ENCODE measurements around the gene TNIK. TPM values are rescaled to one million over a fixed set of nuclear protein-coding genes. Genes with fewer than 3 reads are reported as not detected.

The TNIK gene
- total RNA-seq, 1 experiment from 2014 or later: not detected

DNA sequence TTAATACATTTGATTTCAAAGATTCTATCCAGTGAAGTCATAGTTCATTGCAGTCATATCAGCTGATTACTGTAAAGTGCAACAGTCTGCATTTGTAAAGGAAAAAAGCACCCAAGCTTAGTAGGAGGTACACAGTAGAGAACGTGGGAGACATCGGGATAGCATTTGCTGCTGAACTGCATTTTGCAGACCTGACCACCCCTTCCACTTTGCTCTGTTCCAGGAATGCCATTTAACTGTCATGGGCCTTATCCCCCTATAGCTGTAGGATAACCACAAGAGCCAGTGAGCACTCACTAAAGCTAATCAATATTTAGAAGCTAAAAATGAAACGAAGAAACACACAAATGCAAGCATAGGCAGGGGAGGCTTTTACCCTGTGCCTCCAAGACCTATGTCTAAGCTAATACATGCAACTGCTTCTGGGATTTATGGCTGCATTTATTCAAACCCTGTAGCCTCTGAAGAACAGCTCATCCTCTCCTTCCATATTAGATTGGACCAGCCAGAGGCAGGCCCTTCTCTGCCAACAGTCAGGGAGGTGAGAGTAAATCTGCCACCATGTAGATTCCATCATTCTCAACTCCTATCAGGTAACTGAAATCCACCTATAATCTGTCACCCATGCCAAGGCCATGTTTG lies 23.0 kb downstream of the TNIK start:
- no peaks in the 10 kb centered on the region for H3K4me1 ChIP-seq (ENCODE audit: low read length)
- no peak overlapping the region for H3K4me2 ChIP-seq (ENCODE audit: low read depth, low read length, poor library complexity, severe bottlenecking)

DNA sequence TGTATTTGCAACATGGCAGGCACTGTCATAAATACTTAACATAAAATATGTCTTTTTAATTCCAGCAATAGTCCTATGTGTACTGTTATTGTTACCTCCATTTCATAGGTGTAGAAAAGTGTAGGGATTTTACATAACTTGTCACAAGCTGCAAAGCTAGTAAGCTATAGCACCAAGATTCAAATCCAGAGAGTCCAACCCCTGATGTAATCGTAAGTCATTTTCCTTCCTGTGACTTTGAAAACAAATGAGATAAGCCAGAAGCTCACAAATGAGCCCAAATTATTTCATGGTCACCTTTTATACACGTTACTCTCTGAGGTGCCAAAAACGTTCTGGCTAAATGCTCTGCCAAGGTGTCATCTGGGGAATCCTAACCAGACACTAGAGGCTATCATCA lies 23.8 kb downstream of the TNIK start:
- Histone ChIP-seq H3K27me3 (ENCODE audit: low read length) (no peaks in the 10 kb centered on the region), H3K9me2 (replicated peaks; ENCODE audit: insufficient read depth, low read length) (no peaks in the 10 kb centered on the region), H4K20me1 (ENCODE audit: insufficient read depth, low read depth, low read length) (no peaks in the 10 kb centered on the region), H3K36me3 (ENCODE audit: insufficient read depth, low read length) (no peaks in the 10 kb centered on the region), H3K4me3 (ENCODE audit: low read length) (no peak overlapping the region), H3K4me2 (ENCODE audit: low read depth, low read length, poor library complexity, severe bottlenecking) (no peak overlapping the region), H3K9me3 (ENCODE audit: low read length) (no peaks in the 10 kb centered on the region), H3K27ac (ENCODE audit: low read length) (no peak overlapping the region), H3K79me2 (ENCODE audit: low read length) (no peaks in the 10 kb centered on the region), H3K4me1 (ENCODE audit: low read length) (no peaks in the 10 kb centered on the region), H2AFZ (ENCODE audit: low read length) (no peak overlapping the region), H3K9ac (ENCODE audit: low read length) (no peak overlapping the region)
- DNase-seq: no peak

More for the DNA sequence above, 23.0 kb downstream of the TNIK start:
- DNase-seq: no peak
- Histone ChIP-seq H3K4me3 (ENCODE audit: low read length) (no peak overlapping the region), H3K27me3 (ENCODE audit: low read length) (no peaks in the 10 kb centered on the region), H2AFZ (ENCODE audit: low read length) (no peak overlapping the region), H3K79me2 (ENCODE audit: low read length) (no peaks in the 10 kb centered on the region), H3K36me3 (ENCODE audit: insufficient read depth, low read length) (no peaks in the 10 kb centered on the region), H3K9me3 (ENCODE audit: low read length) (no peaks in the 10 kb centered on the region), H3K9ac (ENCODE audit: low read length) (no peak overlapping the region), H3K9me2 (replicated peaks; ENCODE audit: insufficient read depth, low read length) (no peaks in the 10 kb centered on the region), H3K27ac (ENCODE audit: low read length) (no peak overlapping the region), H4K20me1 (ENCODE audit: insufficient read depth, low read depth, low read length) (no peaks in the 10 kb centered on the region)

DNA sequence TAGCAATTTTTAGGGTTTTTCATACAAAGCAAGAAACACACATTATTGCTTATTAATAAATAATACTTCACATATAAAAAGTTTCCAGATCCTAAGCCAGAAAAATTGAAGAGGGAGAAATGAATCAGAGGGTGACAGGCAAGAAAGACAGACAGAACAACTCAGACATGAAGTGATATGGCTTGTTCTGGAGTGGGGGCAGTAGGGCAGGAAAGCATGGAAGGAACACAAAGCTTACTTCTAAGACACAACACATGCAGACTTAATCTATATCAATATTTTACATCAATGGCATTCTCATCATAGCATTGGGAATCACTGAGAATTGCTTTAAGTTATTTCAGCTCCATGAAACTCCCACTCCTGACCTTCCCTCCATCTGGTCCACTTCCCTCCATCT lies 24.4 kb downstream of the TNIK start:
- no peak overlapping the region for H3K9ac ChIP-seq (ENCODE audit: low read length)
- no peak overlapping the region for H3K27ac ChIP-seq (ENCODE audit: low read length)
- H3K4me3 ChIP-seq (ENCODE audit: low read length): no peak overlapping the region
- DNase-seq: no peak
- H3K4me2 ChIP-seq (ENCODE audit: low read depth, low read length, poor library complexity, severe bottlenecking): no peak overlapping the region
- H4K20me1 ChIP-seq (ENCODE audit: insufficient read depth, low read depth, low read length): no peaks in the 10 kb centered on the region
- no peaks in the 10 kb centered on the region for H3K79me2 ChIP-seq (ENCODE audit: low read length)
- H2AFZ ChIP-seq (ENCODE audit: low read length): no peak overlapping the region
- H3K4me1 ChIP-seq (ENCODE audit: low read length): no peaks in the 10 kb centered on the region
- H3K9me2 ChIP-seq (replicated peaks; ENCODE audit: insufficient read depth, low read length): no peaks in the 10 kb centered on the region
- no peaks in the 10 kb centered on the region for H3K9me3 ChIP-seq (ENCODE audit: low read length)
- H3K36me3 ChIP-seq (ENCODE audit: insufficient read depth, low read length): no peaks in the 10 kb centered on the region
- H3K27me3 ChIP-seq (ENCODE audit: low read length): no peaks in the 10 kb centered on the region

- H3K27ac ChIP-seq (ENCODE audit: low read length): no peak overlapping the region
- H3K9ac ChIP-seq (ENCODE audit: low read length): no peak overlapping the region
- H3K27me3 ChIP-seq (ENCODE audit: low read length): no peaks in the 10 kb centered on the region
- no peaks in the 10 kb centered on the region for H4K20me1 ChIP-seq (ENCODE audit: insufficient read depth, low read depth, low read length)
- no peaks in the 10 kb centered on the region for H3K9me3 ChIP-seq (ENCODE audit: low read length)
- no peaks in the 10 kb centered on the region for H3K79me2 ChIP-seq (ENCODE audit: low read length)
- H3K36me3 ChIP-seq (ENCODE audit: insufficient read depth, low read length): no peaks in the 10 kb centered on the region
- no peak overlapping the region for H3K4me3 ChIP-seq (ENCODE audit: low read length)
- no peak for DNase-seq
- H3K4me2 ChIP-seq (ENCODE audit: low read depth, low read length, poor library complexity, severe bottlenecking): no peak overlapping the region
- H3K4me1 ChIP-seq (ENCODE audit: low read length): no peaks in the 10 kb centered on the region
- no peak overlapping the region for H2AFZ ChIP-seq (ENCODE audit: low read length)
- no peaks in the 10 kb centered on the region for H3K9me2 ChIP-seq (replicated peaks; ENCODE audit: insufficient read depth, low read length)
Observed at GRCh38 chr3:171435143-171435542, 25.1 kb downstream of the TNIK start.

DNA sequence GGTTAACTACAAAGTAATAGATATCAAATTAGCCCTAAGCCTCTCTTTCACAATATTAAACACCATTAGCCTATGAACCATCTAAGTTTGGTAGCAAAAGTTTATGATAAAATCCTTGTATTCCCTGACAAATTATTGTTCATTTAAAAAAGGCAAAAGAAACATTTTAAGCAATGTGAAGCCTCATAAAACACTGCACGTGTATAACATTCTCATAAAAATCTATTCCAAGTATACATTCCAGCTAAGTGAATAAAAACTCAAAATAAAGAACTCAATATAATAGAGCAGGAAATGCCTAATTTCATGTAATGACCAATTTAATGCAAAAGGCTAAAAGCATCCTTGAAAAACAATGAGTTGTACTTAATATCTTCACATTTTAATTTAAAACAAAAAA lies 27.7 kb downstream of the TNIK start:
- no peaks in the 10 kb centered on the region for H3K9me2 ChIP-seq (replicated peaks; ENCODE audit: insufficient read depth, low read length)
- H3K27me3 ChIP-seq (ENCODE audit: low read length): no peaks in the 10 kb centered on the region
- H3K36me3 ChIP-seq (ENCODE audit: insufficient read depth, low read length): no peaks in the 10 kb centered on the region
- H3K4me3 ChIP-seq (ENCODE audit: low read length): no peak overlapping the region
- no peaks in the 10 kb centered on the region for H3K79me2 ChIP-seq (ENCODE audit: low read length)
- no peak for DNase-seq
- no peak overlapping the region for H3K4me2 ChIP-seq (ENCODE audit: low read depth, low read length, poor library complexity, severe bottlenecking)
- H3K9me3 ChIP-seq (ENCODE audit: low read length): no peaks in the 10 kb centered on the region
- H2AFZ ChIP-seq (ENCODE audit: low read length): no peak overlapping the region
- no peaks in the 10 kb centered on the region for H3K4me1 ChIP-seq (ENCODE audit: low read length)
- no peak overlapping the region for H3K9ac ChIP-seq (ENCODE audit: low read length)
- H3K27ac ChIP-seq (ENCODE audit: low read length): no peak overlapping the region
- no peaks in the 10 kb centered on the region for H4K20me1 ChIP-seq (ENCODE audit: insufficient read depth, low read depth, low read length)

- DNase-seq: no peak
- Histone ChIP-seq H2AFZ (ENCODE audit: low read length) (no peak overlapping the region), H3K27me3 (ENCODE audit: low read length) (no peaks in the 10 kb centered on the region), H3K9me3 (ENCODE audit: low read length) (no peaks in the 10 kb centered on the region), H3K4me3 (ENCODE audit: low read length) (no peak overlapping the region), H3K36me3 (ENCODE audit: insufficient read depth, low read length) (no peaks in the 10 kb centered on the region), H3K4me1 (ENCODE audit: low read length) (no peaks in the 10 kb centered on the region), H3K79me2 (ENCODE audit: low read length) (no peaks in the 10 kb centered on the region), H3K9ac (ENCODE audit: low read length) (no peak overlapping the region), H3K27ac (ENCODE audit: low read length) (no peak overlapping the region), H4K20me1 (ENCODE audit: insufficient read depth, low read depth, low read length) (no peaks in the 10 kb centered on the region), H3K9me2 (replicated peaks; ENCODE audit: insufficient read depth, low read length) (no peaks in the 10 kb centered on the region), H3K4me2 (ENCODE audit: low read depth, low read length, poor library complexity, severe bottlenecking) (no peak overlapping the region)
Observed at GRCh38 chr3:171431550-171431949, 28.7 kb downstream of the TNIK start.

- H3K9me3 ChIP-seq (ENCODE audit: low read length): no peaks in the 10 kb centered on the region
- H3K4me3 ChIP-seq (ENCODE audit: low read length): no peak overlapping the region
- no peak overlapping the region for H3K9ac ChIP-seq (ENCODE audit: low read length)
- H3K27ac ChIP-seq (ENCODE audit: low read length): no peak overlapping the region
- H4K20me1 ChIP-seq (ENCODE audit: insufficient read depth, low read depth, low read length): no peaks in the 10 kb centered on the region
- H2AFZ ChIP-seq (ENCODE audit: low read length): no peak overlapping the region
- DNase-seq: no peak
- no peaks in the 10 kb centered on the region for H3K79me2 ChIP-seq (ENCODE audit: low read length)
- no peaks in the 10 kb centered on the region for H3K27me3 ChIP-seq (ENCODE audit: low read length)
- no peak overlapping the region for H3K4me2 ChIP-seq (ENCODE audit: low read depth, low read length, poor library complexity, severe bottlenecking)
- no peaks in the 10 kb centered on the region for H3K36me3 ChIP-seq (ENCODE audit: insufficient read depth, low read length)
- no peaks in the 10 kb centered on the region for H3K9me2 ChIP-seq (replicated peaks; ENCODE audit: insufficient read depth, low read length)
- no peaks in the 10 kb centered on the region for H3K4me1 ChIP-seq (ENCODE audit: low read length)
Observed at GRCh38 chr3:171430530-171430929, 29.7 kb downstream of the TNIK start.

DNA sequence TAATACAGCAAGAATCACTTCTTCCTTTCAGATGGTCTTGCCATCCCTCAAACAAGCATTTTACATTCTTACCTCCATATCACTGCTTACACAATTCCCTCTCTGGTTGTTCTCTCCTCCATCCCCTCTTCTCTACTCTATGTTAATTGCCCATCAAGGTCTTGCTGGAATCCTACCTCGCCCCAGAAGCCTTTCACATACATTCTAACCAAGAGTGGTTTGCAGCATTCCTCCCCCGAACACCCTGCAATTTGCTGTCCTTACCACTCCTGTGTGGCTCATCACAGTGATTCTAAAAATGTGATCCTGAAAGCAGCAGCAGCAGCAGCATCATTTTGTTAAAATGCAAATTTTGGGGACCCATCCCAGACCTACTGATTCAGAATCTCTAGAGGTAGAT lies 30.6 kb downstream of the TNIK start:
- DNase-seq: no peak
- Histone ChIP-seq H3K4me2 (ENCODE audit: low read depth, low read length, poor library complexity, severe bottlenecking) (no peak overlapping the region), H3K27me3 (ENCODE audit: low read length) (no peaks in the 10 kb centered on the region), H3K27ac (ENCODE audit: low read length) (no peak overlapping the region), H3K79me2 (ENCODE audit: low read length) (no peaks in the 10 kb centered on the region), H3K9me2 (replicated peaks; ENCODE audit: insufficient read depth, low read length) (no peaks in the 10 kb centered on the region), H2AFZ (ENCODE audit: low read length) (no peak overlapping the region), H3K4me1 (ENCODE audit: low read length) (no peaks in the 10 kb centered on the region), H3K36me3 (ENCODE audit: insufficient read depth, low read length) (no peaks in the 10 kb centered on the region), H3K9ac (ENCODE audit: low read length) (no peak overlapping the region), H4K20me1 (ENCODE audit: insufficient read depth, low read depth, low read length) (no peaks in the 10 kb centered on the region), H3K4me3 (ENCODE audit: low read length) (no peak overlapping the region), H3K9me3 (ENCODE audit: low read length) (no peaks in the 10 kb centered on the region)

- Histone ChIP-seq H3K9me3 (ENCODE audit: low read length) (no peaks in the 10 kb centered on the region), H3K4me1 (ENCODE audit: low read length) (no peaks in the 10 kb centered on the region), H2AFZ (ENCODE audit: low read length) (no peak overlapping the region), H3K79me2 (ENCODE audit: low read length) (no peaks in the 10 kb centered on the region), H3K4me3 (ENCODE audit: low read length) (no peak overlapping the region), H3K9ac (ENCODE audit: low read length) (no peak overlapping the region), H3K4me2 (ENCODE audit: low read depth, low read length, poor library complexity, severe bottlenecking) (no peak overlapping the region), H3K27ac (ENCODE audit: low read length) (no peak overlapping the region), H4K20me1 (ENCODE audit: insufficient read depth, low read depth, low read length) (no peaks in the 10 kb centered on the region), H3K9me2 (replicated peaks; ENCODE audit: insufficient read depth, low read length) (no peaks in the 10 kb centered on the region), H3K27me3 (ENCODE audit: low read length) (no peaks in the 10 kb centered on the region), H3K36me3 (ENCODE audit: insufficient read depth, low read length) (no peaks in the 10 kb centered on the region)
- DNase-seq: no peak
Observed at GRCh38 chr3:171428892-171429291, 31.3 kb downstream of the TNIK start.
